Liver (tissue), 9 donors: ENCODE measurements around the gene PPFIBP2. TPM values are rescaled to one million over a fixed set of nuclear protein-coding genes. Genes with fewer than 3 reads are reported as not detected.

Source experiments
- DNase-seq: peaks from one replicate; pipeline ENCODE4 v3.0.0-alpha.2; 2017; ENCODE audit warnings: low spot score
- H3K27ac ChIP-seq, 2 donors: one replicate each; pipeline ENCODE4 v1.7.0; 2013; ENCODE audit warnings: inconsistent platforms in 2 of 2, low read length in 2 of 2, control low read depth in 1 of 2, low read depth in 1 of 2, mild to moderate bottlenecking in 1 of 2
- H3K27me3 ChIP-seq, 4 donors: one replicate each; pipeline versions ENCODE4 v1.6.1 to v1.7.0; 2013; ENCODE audit warnings: low read length in 3 of 4, inconsistent platforms in 1 of 4, mild to moderate bottlenecking in 1 of 4, moderate library complexity in 1 of 4; ENCODE audit not compliant: control insufficient read depth in 4 of 4, insufficient read depth in 4 of 4
- H3K36me3 ChIP-seq, 4 donors: one replicate each; pipeline versions ENCODE4 v1.6.1 to v1.7.0; 2013; ENCODE audit warnings: low read length in 3 of 4, mild to moderate bottlenecking in 3 of 4, low read depth in 1 of 4, moderate library complexity in 1 of 4; ENCODE audit not compliant: control insufficient read depth in 4 of 4, insufficient read depth in 3 of 4
- H3K4me1 ChIP-seq, 4 donors: one replicate each; pipeline versions ENCODE4 v1.6.1 to v1.7.0; 2013; ENCODE audit warnings: low read length in 3 of 4, mild to moderate bottlenecking in 3 of 4, moderate library complexity in 1 of 4; ENCODE audit not compliant: control insufficient read depth in 4 of 4, insufficient read depth in 4 of 4
- H3K4me3 ChIP-seq, 3 donors: one replicate each; pipeline versions ENCODE4 v1.6.1 to v1.7.0; 2013; ENCODE audit warnings: low read length in 3 of 3, control low read depth in 1 of 3, low read depth in 1 of 3, mild to moderate bottlenecking in 1 of 3
- H3K9ac ChIP-seq, 2 donors: one replicate each; pipeline ENCODE4 v1.7.0; 2013; ENCODE audit warnings: low read length in 2 of 2, mild to moderate bottlenecking in 2 of 2, moderate library complexity in 2 of 2, control low read depth in 1 of 2, low read depth in 1 of 2
- H3K9me3 ChIP-seq, 4 donors: one replicate each; pipeline versions ENCODE4 v1.6.1 to v1.7.0; 2013; ENCODE audit warnings: low read length in 3 of 4; ENCODE audit not compliant: control insufficient read depth in 4 of 4
- CTCF ChIP-seq: fragments of 150-350 bp; IDR thresholded peaks from 2 replicates; pipeline ENCODE4 v1.5.1; 2017; ENCODE audit warnings: improper control_type of control experiment, low read depth, low read length; ENCODE audit not compliant: missing input control
- EGR1 ChIP-seq, 2 donors: IDR thresholded peaks; 2 replicates each; pipeline ENCODE4 v1.6.1; 2016 to 2018; ENCODE audit warnings: antibody characterized with exemption in 2 of 2, low read depth in 2 of 2
- FOXA1 ChIP-seq: IDR thresholded peaks from 2 replicates; pipeline ENCODE4 v1.6.1; 2016; ENCODE audit warnings: antibody characterized with exemption
- FOXA2 ChIP-seq: IDR thresholded peaks from 2 replicates; pipeline ENCODE4 v1.6.1; 2016; ENCODE audit warnings: antibody characterized with exemption
- GABPA ChIP-seq, 2 donors: IDR thresholded peaks in 1 of 2; conservative IDR thresholded peaks in 1 of 2; 2 replicates each; pipeline ENCODE4 v1.6.1; 2016; ENCODE audit warnings: antibody characterized with exemption in 2 of 2, mild to moderate bottlenecking in 1 of 2, moderate library complexity in 1 of 2
- HNF4A ChIP-seq, 2 donors: conservative IDR thresholded peaks; 2 replicates each; pipeline ENCODE4 v1.6.1; 2016; ENCODE audit warnings: antibody characterized with exemption in 2 of 2, mild to moderate bottlenecking in 2 of 2
- JUND ChIP-seq, 2 donors: IDR thresholded peaks; 2 replicates each; pipeline ENCODE4 v1.6.1; 2016; ENCODE audit warnings: antibody characterized with exemption in 2 of 2
- MAX ChIP-seq: IDR thresholded peaks from 2 replicates; pipeline ENCODE4 v1.6.1; 2016; ENCODE audit warnings: antibody characterized with exemption
- NR2F2 ChIP-seq: IDR thresholded peaks from 2 replicates; pipeline ENCODE4 v1.6.1; 2016; ENCODE audit warnings: antibody characterized with exemption
- RAD21 ChIP-seq, 2 donors: IDR thresholded peaks; 2 replicates each; pipeline ENCODE4 v1.6.1; 2016; ENCODE audit warnings: antibody characterized with exemption in 2 of 2, mild to moderate bottlenecking in 2 of 2
- REST ChIP-seq: IDR thresholded peaks from 2 replicates; pipeline ENCODE4 v1.6.1; 2016; ENCODE audit warnings: antibody characterized with exemption, mild to moderate bottlenecking
- RXRA ChIP-seq, 2 donors: IDR thresholded peaks; 2 replicates each; pipeline ENCODE4 v1.6.1; 2017 to 2018; ENCODE audit warnings: antibody characterized with exemption in 2 of 2, mild to moderate bottlenecking in 1 of 2
- SP1 ChIP-seq: IDR thresholded peaks from 2 replicates; pipeline ENCODE4 v1.6.1; 2018; ENCODE audit warnings: antibody characterized with exemption, mild to moderate bottlenecking
- TAF1 ChIP-seq: conservative IDR thresholded peaks from 2 replicates; pipeline ENCODE4 v1.6.1; 2016; ENCODE audit warnings: antibody characterized with exemption, mild to moderate bottlenecking
- YY1 ChIP-seq: IDR thresholded peaks from 2 replicates; pipeline ENCODE4 v1.6.1; 2016; ENCODE audit warnings: antibody characterized with exemption, mild to moderate bottlenecking
- ZBTB33 ChIP-seq: IDR thresholded peaks from 2 replicates; pipeline ENCODE4 v1.6.1; 2016; ENCODE audit warnings: antibody characterized with exemption
- WGBS: extraction: QIAGEN DNeasy Blood & Tissue Kit; methylation state at CpG from one replicate; pipeline ENCODE4 v1.1.7; 2013; 5-methylcytosine and 5-hydroxymethylcytosine counted together
- polyA plus RNA-seq, 2 donors: library from polyadenylated mRNA; stranded (reverse) in 1 of 2; unstranded in 1 of 2; fragments of 200-250 nt in 1 of 2; fragments of >200 nt in 1 of 2; fragmentation: Nextera tagmentation in 1 of 2; extraction: Ambion mirVana in 1 of 2; gene quantifications; one replicate each; pipeline versions ENCODE4 v1.2.1 to v1.2.3, GENCODE V29; 2013 to 2015
- total RNA-seq, 2 donors: library from RNA; depleted of rRNA; stranded (reverse); fragments of >200 nt; gene quantifications; one replicate each; pipeline ENCODE4 v1.2.3, GENCODE V29; 2014
- donor health status: healthy.
- donor health status: healthy.
- donor health status: healthy.
- donor health status: healthy.
- donor health status: healthy.

PPFIBP2 gene
- total and polyA plus RNA-seq, 4 donors: 19.6 to 80.0 (median 23.2) TPM

GRCh38 chr11:7467652-7468051, 46.1 kb upstream of the PPFIBP2 start:
- no peaks in the 10 kb centered on the region for H3K4me1 ChIP-seq
- no peak overlapping the region for H3K9ac ChIP-seq
- no peaks in the 10 kb centered on the region for H3K27me3 ChIP-seq
- H3K27ac ChIP-seq: no peak overlapping the region
- H3K36me3 ChIP-seq: peaks cover 0 to 9% (median 3%) of the 10 kb centered on the region in 4 donors
- no peak overlapping the region for H3K4me3 ChIP-seq
- 93% methylated on average over 2 of the region's 2 CpGs for WGBS
- no peak for DNase-seq
- TF ChIP-seq FOXA2 (no peak), RAD21 (IDR thresholded peaks at IDR 0.05) (no peak), HNF4A (conservative IDR thresholded peaks at IDR 0.05) (no peak), YY1 (no peak), GABPA (IDR thresholded peaks at IDR 0.05 in 1 of 2, conservative IDR thresholded peaks at IDR 0.05 in 1 of 2) (no peak), ZBTB33 (no peak), SP1 (no peak), FOXA1 (no peak), CTCF (no peak), REST (no peak)
- no peaks in the 10 kb centered on the region for H3K9me3 ChIP-seq

GRCh38 chr11:7469351-7469865, 44.4 kb upstream of the PPFIBP2 start:
- Histone ChIP-seq H3K36me3 (peaks cover 0 to 9% (median 3%) of the 10 kb centered on the region in 4 donors), H3K4me1 (no peaks in the 10 kb centered on the region), H3K4me3 (no peak overlapping the region), H3K27ac (no peak overlapping the region), H3K27me3 (no peaks in the 10 kb centered on the region), H3K9ac (no peak overlapping the region), H3K9me3 (no peaks in the 10 kb centered on the region)
- DNase-seq: no peak
- 96% methylated on average over 5 of the region's 5 CpGs for WGBS
- TF ChIP-seq EGR1 (IDR thresholded peaks at IDR 0.05; ENCODE audit: low read depth in 2 of 2) (no peak), REST (no peak), JUND (IDR thresholded peaks at IDR 0.05) (no peak), SP1 (no peak), NR2F2 (no peak), ZBTB33 (no peak), TAF1 (no peak), MAX (no peak), RAD21 (IDR thresholded peaks at IDR 0.05) (no peak), CTCF (no peak), RXRA (IDR thresholded peaks at IDR 0.05) (no peak)
